Brain microvascular endothelial cell (primary cell): Measurements from ENCODE around the gene LRRC2.
"Not testable (repeated sequence)": the region's sequence is repeated elsewhere in the genome, so short reads cannot be mapped to it uniquely, and the experiment has no call there.

ENCODE experiments used
- DNase-seq: peaks from one replicate; pipeline ENCODE4 v3.0.0-alpha.2; 2020
- H3K27ac ChIP-seq: fragments of 250-450 bp; sonication (Bioruptor Pico); 2 replicates; pipeline ENCODE4 v1.5.1; 2020; ENCODE audit warnings: mild to moderate bottlenecking, moderate library complexity
- H3K27me3 ChIP-seq: fragments of 250-450 bp; sonication (Bioruptor Pico); replicated peaks from 2 replicates; pipeline ENCODE4 v1.5.1; 2020; ENCODE audit warnings: mild to moderate bottlenecking
- H3K36me3 ChIP-seq: fragments of 250-450 bp; sonication (Bioruptor Pico); replicated peaks from 2 replicates; pipeline ENCODE4 v1.5.1; 2020; ENCODE audit warnings: mild to moderate bottlenecking
- H3K4me3 ChIP-seq: 2 replicates; pipeline ENCODE4 v1.5.1; 2011; ENCODE audit warnings: low read depth, mild to moderate bottlenecking, control low read depth, low read length, moderate library complexity
- in situ Hi-C: cut with HindIII; loops from 2 replicates; pipeline ENCODE4 v1.10.0; 2017; ENCODE audit warnings: low sequenced_read_pairs, low pct_ligation_motif_present
- TF ChIP-seq, protein P1 (sequence below): IDR thresholded peaks from 2 replicates; pipeline ENCODE4 v1.5.1; 2011; ENCODE audit warnings: low read depth, mild to moderate bottlenecking, moderate library complexity, low read length, control low read depth, inconsistent platforms; ENCODE audit errors: missing control alignments

Gene LRRC2

GRCh38 chr3:46524008-46524407 lies 42.1 kb downstream of the LRRC2 start:
- no peak for DNase-seq
- no peaks in the 10 kb centered on the region for H3K36me3 ChIP-seq
- H3K27ac ChIP-seq: no peak overlapping the region
- no peaks in the 10 kb centered on the region for H3K27me3 ChIP-seq
- TF ChIP-seq, protein P1, sequence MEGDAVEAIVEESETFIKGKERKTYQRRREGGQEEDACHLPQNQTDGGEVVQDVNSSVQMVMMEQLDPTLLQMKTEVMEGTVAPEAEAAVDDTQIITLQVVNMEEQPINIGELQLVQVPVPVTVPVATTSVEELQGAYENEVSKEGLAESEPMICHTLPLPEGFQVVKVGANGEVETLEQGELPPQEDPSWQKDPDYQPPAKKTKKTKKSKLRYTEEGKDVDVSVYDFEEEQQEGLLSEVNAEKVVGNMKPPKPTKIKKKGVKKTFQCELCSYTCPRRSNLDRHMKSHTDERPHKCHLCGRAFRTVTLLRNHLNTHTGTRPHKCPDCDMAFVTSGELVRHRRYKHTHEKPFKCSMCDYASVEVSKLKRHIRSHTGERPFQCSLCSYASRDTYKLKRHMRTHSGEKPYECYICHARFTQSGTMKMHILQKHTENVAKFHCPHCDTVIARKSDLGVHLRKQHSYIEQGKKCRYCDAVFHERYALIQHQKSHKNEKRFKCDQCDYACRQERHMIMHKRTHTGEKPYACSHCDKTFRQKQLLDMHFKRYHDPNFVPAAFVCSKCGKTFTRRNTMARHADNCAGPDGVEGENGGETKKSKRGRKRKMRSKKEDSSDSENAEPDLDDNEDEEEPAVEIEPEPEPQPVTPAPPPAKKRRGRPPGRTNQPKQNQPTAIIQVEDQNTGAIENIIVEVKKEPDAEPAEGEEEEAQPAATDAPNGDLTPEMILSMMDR: no peak
- no peak overlapping the region for H3K4me3 ChIP-seq
- in situ Hi-C loops: no loop called here

DNA sequence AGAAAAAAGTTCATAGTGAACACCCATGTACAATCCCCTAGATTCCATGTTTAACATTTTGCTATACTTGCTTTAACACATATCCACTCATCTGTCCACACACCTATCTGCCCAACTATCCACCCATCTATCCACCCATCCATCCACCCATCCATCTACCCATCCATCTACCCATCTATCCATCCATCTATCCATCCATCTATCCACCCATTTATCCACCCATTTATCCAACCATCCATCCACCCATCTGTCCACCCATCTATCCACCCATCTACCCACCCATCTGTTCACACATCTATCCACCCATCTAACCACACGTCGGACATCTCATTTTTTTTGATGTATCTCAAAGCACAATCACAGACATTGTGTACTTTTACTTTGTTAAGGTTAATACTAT lies 42.5 kb downstream of the LRRC2 start:
- no peak for DNase-seq
- Histone ChIP-seq H3K4me3 (no peak overlapping the region), H3K36me3 (no peaks in the 10 kb centered on the region), H3K27me3 (no peaks in the 10 kb centered on the region), H3K27ac (no peak overlapping the region)
- in situ Hi-C loops: no loop called here
- TF ChIP-seq, protein P1: no peak

- not testable (repeated sequence) for H3K4me3 ChIP-seq
Observed at GRCh38 chr3:46522201-46522600, 43.9 kb downstream of the LRRC2 start.

DNA sequence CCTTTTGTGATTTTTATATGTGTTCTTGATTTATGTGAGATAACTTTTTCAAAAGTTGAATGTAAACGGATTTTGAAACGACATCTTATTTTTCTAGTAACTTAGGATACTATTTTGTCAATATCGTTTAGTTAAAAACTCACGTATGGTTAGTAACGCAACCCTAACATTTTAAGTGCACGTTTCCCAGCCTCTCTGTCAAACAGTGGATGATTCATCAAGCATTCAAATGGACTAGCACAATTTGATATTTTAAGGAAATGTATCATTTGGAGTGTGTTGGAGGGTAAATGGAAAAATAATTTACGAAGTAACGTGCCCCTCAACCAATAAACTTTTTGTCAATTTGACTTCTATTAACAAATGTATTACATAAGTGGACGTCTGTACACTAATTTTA lies 45.0 kb downstream of the LRRC2 start:
- Histone ChIP-seq H3K27ac (no peak overlapping the region), H3K4me3 (no peak overlapping the region), H3K36me3 (no peaks in the 10 kb centered on the region), H3K27me3 (no peaks in the 10 kb centered on the region)
- DNase-seq: no peak
- TF ChIP-seq, protein P1: no peak
- in situ Hi-C loops: no loop called here

More at GRCh38 chr3:46522201-46522600, 43.9 kb downstream of the LRRC2 start:
- DNase-seq, H3K27me3 ChIP-seq, H3K27ac ChIP-seq, H3K36me3 ChIP-seq, in situ Hi-C loops: not testable (repeated sequence)

DNA sequence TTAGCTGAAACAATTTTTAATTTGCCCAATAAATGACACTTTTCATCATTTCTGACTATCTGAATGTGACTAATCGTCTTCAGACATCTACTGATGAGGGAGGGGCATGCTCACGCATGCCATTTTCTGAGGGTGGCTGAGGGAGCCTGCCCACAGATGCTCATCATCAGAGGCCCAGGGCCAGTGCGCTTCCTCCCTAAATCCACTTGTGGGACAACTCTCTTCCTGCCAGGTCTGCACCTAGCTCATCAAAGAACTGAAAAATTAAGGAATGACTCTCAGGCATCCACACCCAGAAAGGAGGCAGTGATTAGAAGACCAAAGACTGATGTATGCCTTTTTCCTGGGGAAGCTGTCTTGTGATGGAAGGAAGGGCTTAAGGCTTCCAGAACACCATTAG lies 45.6 kb downstream of the LRRC2 start:
- Histone ChIP-seq H3K36me3 (no peaks in the 10 kb centered on the region), H3K27ac (no peak overlapping the region), H3K27me3 (no peaks in the 10 kb centered on the region), H3K4me3 (no peak overlapping the region)
- no peak for DNase-seq
- TF ChIP-seq, protein P1: no peak
- in situ Hi-C loops: no loop called here

GRCh38 chr3:46519952-46520351 lies 46.1 kb downstream of the LRRC2 start:
- Histone ChIP-seq H3K27me3 (no peaks in the 10 kb centered on the region), H3K36me3 (no peaks in the 10 kb centered on the region), H3K27ac (no peak overlapping the region), H3K4me3 (no peak overlapping the region)
- in situ Hi-C loops: no loop called here
- DNase-seq: no peak
- TF ChIP-seq, protein P1: no peak
